ENCODE measurements around the gene RNF152.

Gene RNF152

DNA sequence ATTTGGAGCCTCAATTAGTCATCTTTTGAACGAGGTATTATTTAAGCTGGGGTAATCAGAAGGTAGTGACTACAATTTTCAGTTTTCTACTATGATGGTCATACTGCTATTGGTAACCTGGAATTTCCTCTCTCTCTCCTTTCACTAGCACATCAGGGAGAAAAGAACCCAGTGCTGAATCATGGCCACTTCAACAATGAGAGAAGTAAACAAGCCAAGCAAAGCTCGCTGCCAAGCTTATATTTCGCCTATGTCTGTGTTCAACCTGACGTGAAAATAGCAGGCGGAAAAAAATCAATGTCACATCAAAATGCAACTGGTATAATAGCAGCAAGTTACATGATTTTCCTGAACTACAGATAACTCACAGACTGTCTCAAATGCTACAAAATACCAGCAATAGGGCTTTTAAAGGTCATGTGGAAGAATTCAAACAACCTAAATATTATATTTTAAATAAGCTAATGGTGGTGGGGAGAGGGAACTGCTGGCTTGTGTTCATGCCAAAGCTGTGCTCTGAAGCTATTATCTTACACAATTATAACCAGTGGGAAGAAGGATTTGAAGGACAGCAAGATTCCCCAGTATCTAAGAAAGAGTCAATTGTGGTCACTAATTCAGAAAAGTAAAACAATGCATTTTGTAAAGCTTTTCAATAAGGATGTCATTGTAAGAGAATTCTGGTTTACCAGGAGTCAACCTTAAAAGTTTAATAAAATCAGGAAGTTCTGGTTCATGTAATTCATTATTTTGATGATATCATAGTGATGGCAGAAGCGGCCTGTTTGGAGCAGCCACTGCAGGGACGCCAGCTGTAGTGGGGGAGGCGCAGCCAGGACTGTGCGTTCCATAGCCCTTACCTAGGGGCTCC lies 38.0 kb downstream of the RNF152 start:
- no peak for DNase-seq (ENCODE audit: low spot score)

DNA sequence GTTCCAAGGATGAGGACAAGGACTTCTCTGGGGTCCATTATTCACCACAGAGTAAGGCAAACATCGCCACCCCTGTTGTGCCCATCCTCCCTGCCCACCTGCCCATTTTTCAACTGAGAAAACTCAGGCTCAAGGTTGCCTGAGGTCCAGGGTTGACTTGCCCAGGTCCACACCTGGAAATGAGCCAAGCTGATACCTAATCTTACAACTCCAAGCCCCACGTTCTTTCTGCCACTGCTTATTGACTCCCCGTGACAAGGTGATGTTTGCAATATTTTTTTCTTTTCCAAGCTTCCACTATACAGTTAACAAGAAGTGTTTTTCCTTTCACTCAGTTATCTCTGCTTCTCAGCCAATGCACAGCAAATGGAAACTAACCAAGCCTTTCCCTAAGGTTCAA lies 39.0 kb downstream of the RNF152 start:
- no peak for DNase-seq (ENCODE audit: low spot score)

DNA sequence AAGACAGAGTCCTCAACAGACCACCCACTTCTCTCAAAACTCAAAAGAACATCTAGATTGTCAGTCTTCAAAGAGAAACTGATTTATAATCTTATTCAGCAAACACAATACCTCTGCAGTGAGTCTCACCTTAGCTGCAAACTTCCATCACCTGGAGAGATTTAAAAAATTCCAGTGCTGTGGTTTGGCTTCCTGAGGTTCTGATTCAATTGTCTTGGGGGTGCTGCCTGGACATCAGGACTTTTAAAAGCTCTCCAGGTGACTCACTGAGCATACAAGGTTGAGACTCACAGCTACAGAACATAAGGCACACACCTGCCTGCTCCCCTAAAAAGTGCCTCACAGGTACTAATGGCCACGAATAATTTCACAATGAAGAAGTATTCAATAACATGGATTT lies 40.3 kb downstream of the RNF152 start:
- no peak for DNase-seq (ENCODE audit: low spot score)

DNA sequence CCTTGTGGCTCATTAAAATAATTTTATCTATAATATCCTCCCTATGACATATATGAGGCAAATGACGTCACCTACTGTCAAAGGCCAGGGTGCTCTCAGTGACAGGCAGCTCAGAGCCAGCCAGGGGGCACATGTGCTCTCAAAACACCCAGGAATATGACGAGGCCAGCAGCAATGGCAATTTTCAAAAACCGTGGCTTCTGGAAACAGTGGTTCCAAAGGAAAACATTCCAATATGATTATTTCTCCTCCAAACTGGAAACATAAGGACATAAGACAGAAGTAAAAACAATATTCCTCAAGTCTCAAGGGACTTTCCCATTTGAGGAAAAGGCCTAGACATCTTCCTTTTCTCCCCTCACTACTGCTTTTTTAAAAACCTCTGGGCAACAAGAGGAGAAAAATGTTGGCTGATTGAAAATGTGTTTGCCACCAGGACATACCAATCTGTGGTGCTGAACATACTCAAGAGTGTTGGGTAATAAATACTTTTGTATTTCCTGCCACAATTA lies 40.8 kb downstream of the RNF152 start:
- no peak for DNase-seq (ENCODE audit: low spot score)

DNA sequence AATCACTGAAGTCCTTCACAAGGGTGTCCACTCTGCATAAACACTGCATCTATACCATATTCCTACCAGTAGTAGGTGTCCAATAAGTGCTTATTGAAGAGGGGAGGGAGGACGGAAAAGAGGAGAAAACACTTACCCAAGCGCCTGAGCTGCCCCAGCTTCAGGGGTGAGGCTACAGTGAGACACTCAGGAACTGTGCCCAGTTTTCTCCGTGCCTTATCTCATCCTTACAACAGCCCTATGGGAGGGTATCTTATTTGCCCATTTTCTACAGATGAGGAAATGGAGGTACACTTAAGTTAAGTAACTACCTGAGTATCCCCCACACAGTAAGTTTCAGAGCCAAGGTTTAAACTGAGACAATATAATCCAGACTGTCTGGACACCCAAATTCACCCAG lies 41.5 kb downstream of the RNF152 start:
- DNase-seq (ENCODE audit: low spot score) = no peak

DNA sequence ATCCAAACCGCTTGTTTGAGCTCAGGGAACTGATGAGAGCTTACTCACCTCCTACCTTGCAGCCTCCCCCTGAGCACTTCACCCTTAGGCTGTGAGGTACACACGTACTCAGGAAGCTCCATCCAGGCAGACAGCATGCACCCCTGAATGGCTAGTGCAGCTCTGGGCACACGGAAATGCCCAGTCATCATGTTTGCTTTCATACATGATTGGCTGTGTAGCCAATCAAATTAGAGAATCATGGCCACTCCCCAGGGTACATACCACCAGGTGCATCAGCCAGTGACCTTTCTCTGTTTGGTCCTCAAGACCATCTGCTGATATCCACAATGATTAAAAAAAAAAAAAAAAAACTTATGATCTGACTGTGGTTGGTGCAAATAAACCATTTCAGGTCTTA lies 42.1 kb downstream of the RNF152 start:
- DNase-seq (ENCODE audit: low spot score) = no peak

DNA sequence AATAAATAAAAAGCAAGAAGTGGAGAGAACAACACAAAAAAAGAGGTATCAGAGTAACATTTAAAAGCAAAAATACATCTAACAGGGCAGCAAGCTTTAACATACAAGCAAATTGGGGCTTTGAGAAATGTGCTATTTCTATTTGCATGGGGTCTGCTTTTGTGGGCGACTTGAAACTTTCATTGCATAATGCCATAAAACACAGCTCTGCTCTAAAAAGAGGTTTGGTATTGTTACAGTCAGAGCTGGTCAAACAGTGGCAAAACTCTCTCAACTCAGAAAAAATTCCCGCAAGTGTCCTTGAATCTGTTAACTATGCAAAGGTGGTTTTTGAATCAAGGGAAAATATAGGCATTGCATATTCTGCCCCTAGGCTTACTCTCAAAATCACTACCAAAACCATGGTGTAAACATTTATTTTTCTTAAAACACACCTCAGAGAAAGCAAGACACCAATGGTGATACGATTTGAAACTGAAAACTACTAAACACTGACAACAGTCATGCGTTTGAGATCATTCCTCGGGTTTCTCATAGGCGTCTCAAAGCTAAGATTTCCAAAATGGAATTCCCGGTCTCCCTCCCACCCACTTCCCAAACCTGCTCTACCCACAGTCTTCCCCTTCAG lies 45.5 kb downstream of the RNF152 start:
- DNase-seq (ENCODE audit: low spot score) = no peak

DNA sequence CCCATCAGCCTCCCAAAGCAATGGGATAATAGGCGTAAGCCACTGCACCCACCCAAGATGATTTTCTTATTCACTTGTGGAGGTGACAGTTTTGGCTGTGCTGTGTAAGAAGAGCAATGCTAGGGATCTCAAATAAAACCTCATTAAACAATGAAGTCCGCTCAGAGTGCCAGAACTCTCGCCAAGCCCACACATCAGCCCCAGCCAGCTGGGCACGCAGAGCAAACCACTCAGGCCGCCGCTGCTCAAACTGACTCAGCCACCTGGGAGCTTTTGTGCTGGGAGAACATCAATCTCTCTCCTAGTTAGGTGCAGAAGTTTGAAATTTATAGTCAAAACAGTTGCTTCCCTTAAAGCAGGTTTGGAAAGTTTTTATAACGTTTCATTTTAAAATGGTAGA lies 47.6 kb downstream of the RNF152 start:
- no peak for DNase-seq (ENCODE audit: low spot score)

DNA sequence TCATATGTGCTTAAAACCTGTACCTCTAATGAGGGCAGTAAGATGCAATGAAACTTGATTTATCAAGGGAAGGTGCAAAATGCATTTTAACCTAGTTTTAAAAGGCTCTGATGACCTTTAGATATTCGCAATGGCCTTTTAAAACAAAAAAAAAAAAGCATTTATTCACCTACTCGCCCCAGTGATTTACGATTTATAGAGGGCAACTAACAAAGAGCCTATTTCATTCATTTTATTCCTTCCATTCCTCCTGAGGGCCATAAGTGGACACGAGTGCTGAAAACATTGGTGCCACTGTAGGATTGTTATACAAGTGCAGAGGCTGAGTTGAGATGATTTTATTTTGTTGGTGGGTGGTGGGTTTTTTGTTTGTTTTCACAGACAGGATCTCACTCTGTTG lies 48.1 kb downstream of the RNF152 start:
- DNase-seq (ENCODE audit: low spot score) = no peak

DNA sequence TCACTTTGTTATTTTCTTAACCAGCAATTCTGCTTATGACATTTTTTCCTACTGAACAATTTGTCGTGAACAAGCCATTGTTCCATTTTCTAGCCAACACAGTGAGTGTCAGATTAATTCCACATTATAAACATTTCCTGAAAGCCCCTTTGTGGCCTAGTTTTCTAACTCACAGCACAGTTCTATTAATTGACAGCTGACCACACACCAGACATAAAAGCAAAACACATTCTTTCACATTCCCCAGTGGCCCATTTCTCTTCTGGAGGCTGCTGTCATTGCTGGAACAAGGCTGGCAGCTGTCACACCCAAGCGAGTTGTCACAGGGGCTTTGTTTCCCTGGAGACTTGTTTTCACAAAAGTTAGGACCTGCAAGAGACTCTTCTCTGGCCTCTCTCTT lies 50.7 kb downstream of the RNF152 start:
- DNase-seq (ENCODE audit: low spot score) = no peak

DNA sequence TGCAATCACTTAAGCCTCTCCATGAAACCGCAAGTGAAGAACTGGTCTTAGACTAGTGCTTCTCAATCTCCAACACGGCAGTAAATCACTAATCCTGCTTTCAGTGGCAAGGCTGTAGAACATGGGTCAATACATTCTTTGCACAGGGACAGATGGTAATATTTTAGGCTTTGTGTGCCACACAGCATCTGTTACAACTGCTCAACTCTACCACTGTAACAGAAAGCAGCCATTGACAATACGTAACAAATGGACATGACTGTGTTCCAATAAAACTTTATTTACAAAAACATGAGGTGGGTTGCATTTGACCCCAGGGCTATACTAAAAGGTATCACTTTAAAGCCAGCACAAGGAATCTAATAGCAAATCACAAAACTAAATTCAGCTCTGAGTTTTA lies 51.1 kb downstream of the RNF152 start:
- no peak for DNase-seq (ENCODE audit: low spot score)

DNA sequence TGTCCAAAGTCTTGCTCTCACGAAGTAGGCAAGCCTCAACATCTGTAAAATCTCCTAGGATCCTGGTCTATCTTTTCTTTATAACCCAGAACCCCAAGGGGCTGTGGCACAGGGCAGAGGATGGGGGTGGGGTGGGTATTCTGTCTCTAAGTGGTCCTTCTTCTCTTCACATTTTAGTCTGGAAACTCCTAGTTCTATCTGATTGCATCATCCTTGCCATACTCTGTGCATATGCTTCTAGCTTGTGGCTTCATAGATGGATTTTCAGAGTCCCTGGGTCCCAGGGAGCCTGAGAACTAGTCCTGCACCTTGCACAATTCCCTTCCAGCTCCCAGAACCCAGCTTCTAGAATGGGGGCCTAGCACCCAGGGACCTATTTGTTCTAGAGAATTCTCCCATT lies 52.5 kb downstream of the RNF152 start:
- no peak for DNase-seq (ENCODE audit: low spot score)

DNA sequence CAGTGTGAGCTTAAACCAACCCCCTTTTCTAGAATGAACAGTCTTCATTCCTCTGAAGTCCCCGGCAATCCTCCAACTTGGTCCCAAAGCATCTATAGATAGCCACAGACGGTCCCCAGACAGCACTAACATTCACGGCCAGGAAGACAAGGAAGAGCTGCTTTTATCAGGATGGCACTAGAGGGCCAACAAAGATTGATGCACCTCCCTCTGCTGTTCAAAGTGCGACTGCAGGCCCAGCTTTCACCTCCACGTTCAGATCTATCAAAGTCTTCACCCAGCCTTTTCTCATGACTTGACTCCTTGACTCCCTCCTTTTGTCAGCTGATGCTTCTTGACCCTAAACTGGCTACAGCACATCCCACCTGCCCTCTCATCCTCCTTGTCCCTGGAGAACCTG lies 54.3 kb downstream of the RNF152 start:
- no peak for DNase-seq (ENCODE audit: low spot score)

DNA sequence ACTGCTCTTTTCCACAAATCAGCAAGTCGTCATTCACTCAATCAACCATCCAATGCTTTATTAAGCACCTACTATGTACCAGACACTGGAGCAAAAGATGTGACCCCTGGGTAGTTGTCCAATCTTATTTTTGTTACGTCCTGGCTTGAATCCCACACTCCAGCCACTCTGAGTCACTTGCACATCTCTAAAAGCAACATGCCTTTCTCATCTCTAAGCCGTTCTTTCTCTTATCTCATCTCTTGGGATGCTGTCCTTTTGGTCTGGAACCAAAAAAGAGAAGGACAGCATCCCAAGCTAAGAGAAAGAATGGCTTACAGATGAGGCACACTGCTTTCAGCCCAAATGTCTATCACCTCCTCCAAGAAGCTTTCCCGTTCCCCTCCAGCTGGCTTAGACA lies 58.8 kb downstream of the RNF152 start:
- DNase-seq (ENCODE audit: low spot score) = no peak

DNA sequence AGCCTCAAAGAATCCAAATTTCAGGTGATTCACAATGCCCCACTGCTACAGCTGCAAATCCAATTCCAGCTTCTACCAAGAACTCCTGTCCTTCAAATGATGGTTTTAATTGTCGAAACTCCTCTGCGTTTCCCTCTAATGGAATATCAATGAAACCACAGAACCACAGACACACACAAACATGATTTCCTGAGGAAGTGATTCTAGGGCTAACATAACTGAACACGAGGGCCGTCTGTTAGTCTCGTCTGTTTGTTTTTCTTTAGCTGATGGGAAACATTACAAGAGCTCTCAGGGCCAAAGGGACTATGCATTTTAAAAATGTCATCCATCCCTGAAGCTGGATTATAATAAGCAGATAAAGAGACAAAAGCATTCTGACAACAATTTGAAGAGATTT lies 59.4 kb downstream of the RNF152 start:
- no peak for DNase-seq (ENCODE audit: low spot score)

DNA sequence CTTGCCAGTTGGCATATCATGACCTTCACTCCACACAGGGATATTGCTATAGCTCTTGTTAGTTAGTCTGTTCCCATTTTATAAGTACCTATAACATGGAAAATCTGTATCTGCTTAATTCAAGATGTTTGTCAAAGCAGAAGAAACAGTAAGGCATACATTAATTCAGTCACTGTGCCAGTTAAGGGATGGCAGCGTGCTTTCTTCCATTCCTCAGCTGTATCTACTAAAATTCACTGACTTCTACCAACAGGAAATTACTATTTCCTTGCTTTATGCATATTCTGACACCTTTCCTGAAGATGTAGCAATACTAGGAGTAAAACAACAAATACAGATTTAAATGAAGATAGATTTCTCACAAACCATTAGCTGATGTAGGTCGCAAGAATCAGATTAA lies 59.9 kb downstream of the RNF152 start:
- DNase-seq (ENCODE audit: low spot score) = no peak

DNA sequence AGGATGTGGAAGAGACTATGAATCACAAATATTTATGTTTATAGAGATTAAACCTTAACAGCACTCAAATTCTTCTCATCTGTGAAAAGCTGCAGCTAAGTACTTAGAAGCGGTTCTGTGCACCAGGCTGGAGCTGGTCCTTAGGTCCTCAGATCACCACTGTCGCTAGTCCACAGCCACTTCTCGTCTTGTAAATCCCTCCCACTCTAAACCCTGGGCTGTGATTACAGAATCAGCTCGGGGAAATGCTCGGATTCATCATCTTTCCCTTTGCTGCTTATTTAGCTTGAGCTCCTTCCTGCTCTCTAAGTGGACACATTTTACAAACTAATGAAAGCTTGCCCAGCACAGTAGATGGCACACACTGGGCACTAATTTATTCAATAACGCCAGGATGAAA lies 61.7 kb downstream of the RNF152 start:
- no peak for DNase-seq (ENCODE audit: low spot score)

DNA sequence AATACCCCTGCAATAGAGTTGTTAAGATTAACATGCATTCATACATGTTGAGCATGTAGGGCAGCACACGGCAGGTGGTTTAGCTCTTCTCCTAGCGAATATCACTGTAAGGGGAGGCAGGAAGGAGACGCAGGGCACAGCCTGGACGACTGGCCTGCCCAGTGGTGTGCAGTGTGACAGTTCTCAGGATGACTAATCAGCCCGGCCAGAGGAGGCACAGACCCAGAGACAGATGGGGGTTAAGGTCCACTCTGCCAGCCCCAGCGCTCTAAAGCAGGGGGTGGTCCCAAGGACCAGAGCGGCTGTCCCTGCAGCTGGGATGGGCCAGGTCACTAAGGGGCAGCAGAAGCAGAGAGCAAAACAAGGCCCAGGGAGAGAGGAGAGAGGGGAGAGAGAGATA lies 63.7 kb downstream of the RNF152 start:
- DNase-seq (ENCODE audit: low spot score) = no peak

DNA sequence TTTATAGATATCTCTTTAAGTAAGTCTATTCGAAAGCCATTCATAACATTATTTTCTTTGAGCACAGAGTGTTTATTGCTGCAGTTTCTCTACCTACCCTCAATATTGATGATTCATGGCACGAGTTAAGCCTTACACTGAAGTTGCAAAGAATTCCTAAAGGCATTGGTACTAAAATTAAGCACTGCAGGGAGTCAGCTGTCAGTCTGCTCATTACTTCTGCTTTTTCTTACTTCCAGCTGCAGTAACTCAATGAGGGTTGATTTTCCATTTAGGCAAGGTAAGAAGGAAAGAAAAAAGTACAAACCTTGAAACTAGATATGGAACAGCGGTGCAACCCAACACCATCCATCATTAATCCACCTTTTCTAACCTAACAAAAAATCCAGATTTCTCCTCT lies 65.2 kb downstream of the RNF152 start:
- no peak for DNase-seq (ENCODE audit: low spot score)

DNA sequence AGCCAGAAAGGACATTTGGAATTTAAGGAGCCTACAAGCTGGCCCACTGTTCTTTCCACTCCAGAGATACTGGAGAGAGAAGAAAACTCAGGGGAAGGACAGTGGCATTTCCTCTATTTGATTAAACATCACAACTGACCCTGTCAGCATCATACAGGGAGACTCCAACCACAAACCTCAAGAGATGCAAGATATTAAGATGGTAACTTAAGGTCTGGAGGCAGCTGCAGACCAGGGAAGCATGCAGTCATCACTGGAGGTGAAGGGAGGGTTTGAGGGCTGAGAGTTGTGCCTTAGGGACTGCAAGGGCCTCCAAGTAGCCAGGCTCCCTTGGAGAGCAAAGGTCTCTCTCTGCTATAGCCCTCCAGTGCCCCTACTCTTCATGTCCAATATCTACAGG lies 67.4 kb downstream of the RNF152 start:
- DNase-seq (ENCODE audit: low spot score) = no peak

DNA sequence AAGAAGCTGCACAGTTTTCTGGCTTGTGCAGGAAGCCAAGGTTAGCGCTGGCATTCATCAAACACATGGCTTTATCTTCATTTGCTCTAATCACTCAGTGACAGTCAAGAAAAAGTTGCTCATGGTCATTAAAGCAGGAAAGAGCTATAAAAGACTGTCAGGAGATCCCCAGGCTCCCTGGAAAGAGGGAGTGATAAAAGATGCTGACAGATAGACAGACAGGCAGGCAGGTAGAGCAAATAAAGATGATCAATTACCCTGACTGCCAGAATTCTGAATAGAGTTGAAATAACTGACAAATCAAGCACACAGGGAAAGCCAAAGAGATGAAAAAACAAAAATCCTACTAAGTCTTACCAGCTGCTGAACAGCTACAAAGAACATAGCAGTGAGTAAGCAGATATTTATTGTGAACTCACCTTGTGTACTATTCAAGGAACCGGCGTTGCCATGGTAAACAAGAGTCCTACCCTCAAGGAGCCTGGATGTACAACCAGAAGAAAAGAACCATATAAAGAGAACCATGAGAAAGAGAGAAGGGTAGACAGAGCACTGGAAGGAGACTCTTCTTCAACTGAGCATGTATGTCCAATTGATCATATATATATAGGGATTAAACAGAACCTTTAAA lies 68.0 kb downstream of the RNF152 start:
- no peak for DNase-seq (ENCODE audit: low spot score)

DNA sequence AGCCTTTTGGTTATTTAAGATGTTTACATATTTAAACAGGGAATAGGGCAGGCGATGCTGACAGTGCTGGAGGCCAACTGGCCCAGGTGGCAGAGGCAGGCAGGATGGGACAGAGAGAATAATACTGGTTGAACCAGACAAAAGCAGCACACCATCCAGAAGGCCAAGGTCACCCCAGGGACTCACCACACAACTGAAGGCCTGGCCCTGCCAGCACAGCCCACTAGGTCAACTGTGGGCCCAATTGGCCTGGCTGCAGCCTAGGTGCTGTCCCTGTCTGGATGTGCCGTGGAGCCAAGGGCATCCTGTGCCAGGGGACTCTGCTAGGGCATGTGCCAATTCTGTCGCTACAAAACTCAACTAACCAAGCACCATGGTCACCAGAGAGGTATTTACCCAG lies 69.2 kb downstream of the RNF152 start:
- no peak for DNase-seq (ENCODE audit: low spot score)

DNA sequence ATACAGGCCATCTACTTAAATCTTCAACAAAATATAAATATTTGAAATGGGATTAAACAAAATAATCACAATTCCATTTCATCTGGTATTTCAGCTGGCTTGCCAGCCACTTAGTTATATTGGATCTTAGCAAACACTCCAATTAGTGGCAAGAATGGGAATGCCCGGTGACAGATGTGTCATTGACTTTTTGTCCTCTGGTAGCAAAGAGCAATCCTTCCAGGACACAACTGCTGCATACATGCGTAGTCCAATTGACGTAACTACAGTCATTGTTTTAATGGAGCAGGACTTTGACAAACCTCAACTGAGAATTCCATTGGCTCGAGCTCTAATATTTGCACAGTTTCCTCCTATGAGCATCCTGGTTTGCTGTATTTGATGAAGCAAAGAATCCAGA lies 69.9 kb downstream of the RNF152 start:
- DNase-seq (ENCODE audit: low spot score) = no peak

Data from germinal center (tissue), 1 donor.